ENCODE measurements around the gene LIN54. TPM values are rescaled to one million over a fixed set of nuclear protein-coding genes. Genes with fewer than 3 reads are reported as not detected.

Gene LIN54
- total RNA-seq, 1 donor from 2014 or later, result 11.1 TPM

GRCh38 chr4:82969414-82969813 is 41.2 kb downstream of the LIN54 start:
- H2AFZ ChIP-seq (ENCODE audit: low read depth, low read length), result no peak overlapping the region
- no peak overlapping the region for H3K27ac ChIP-seq (ENCODE audit: low read depth, low read length)
- DNase-seq (ENCODE audit: low read depth) (no peak), FAIRE-seq (no peak)
- no peaks in the 10 kb centered on the region for H3K27me3 ChIP-seq (ENCODE audit: insufficient read depth, low read length)
- no peaks in the 10 kb centered on the region for H3K9me3 ChIP-seq (ENCODE audit: insufficient read depth, low read depth, low read length)
- H3K4me1 Mint-ChIP-seq (ENCODE audit: low read depth, unreplicated experiment), result no peaks in the 10 kb centered on the region
- no peaks in the 10 kb centered on the region for H3K9me3 Mint-ChIP-seq (ENCODE audit: unreplicated experiment)
- no peak overlapping the region for H3K9ac ChIP-seq (ENCODE audit: low read length)
- no peaks in the 10 kb centered on the region for H4K20me1 ChIP-seq (ENCODE audit: insufficient read depth, low read length)
- H3K36me3 Mint-ChIP-seq (ENCODE audit: low read depth, unreplicated experiment), result peaks cover 7% of the 10 kb centered on the region
- H3K27ac Mint-ChIP-seq (ENCODE audit: unreplicated experiment), result no peak overlapping the region
- TF ChIP-seq CTCF (IDR thresholded peaks at IDR 0.05; ENCODE audit: insufficient read depth, low read depth, low read length) (no peak), EZH2 (IDR thresholded peaks at IDR 0.05; ENCODE audit: insufficient read depth, low read length) (no peak)
- peaks cover 5% of the 10 kb centered on the region for H3K36me3 ChIP-seq (ENCODE audit: insufficient read depth, low read length)
- H3K4me3 Mint-ChIP-seq (ENCODE audit: unreplicated experiment), result no peak overlapping the region
- no peak overlapping the region for H3K4me3 ChIP-seq (ENCODE audit: insufficient read depth, low read depth, low read length)
- no peak overlapping the region for H3K4me2 ChIP-seq (ENCODE audit: low read length)
- no peaks in the 10 kb centered on the region for H3K4me1 ChIP-seq (ENCODE audit: insufficient read depth, low read length)
- H3K27me3 Mint-ChIP-seq (ENCODE audit: low read depth, unreplicated experiment), result no peaks in the 10 kb centered on the region
- no peaks in the 10 kb centered on the region for H3K79me2 ChIP-seq (ENCODE audit: insufficient read depth, low read length)

GRCh38 chr4:82968972-82969371 is 41.7 kb downstream of the LIN54 start:
- TF ChIP-seq EZH2 (IDR thresholded peaks at IDR 0.05; ENCODE audit: insufficient read depth, low read length) (no peak), CTCF (IDR thresholded peaks at IDR 0.05; ENCODE audit: insufficient read depth, low read depth, low read length) (no peak)
- no peaks in the 10 kb centered on the region for H3K4me1 ChIP-seq (ENCODE audit: insufficient read depth, low read length)
- H3K4me2 ChIP-seq (ENCODE audit: low read length), result no peak overlapping the region
- H3K36me3 Mint-ChIP-seq (ENCODE audit: low read depth, unreplicated experiment), result peaks cover 10% of the 10 kb centered on the region
- H3K9me3 ChIP-seq (ENCODE audit: insufficient read depth, low read depth, low read length), result no peaks in the 10 kb centered on the region
- H3K4me3 Mint-ChIP-seq (ENCODE audit: unreplicated experiment), result no peak overlapping the region
- no peak overlapping the region for H2AFZ ChIP-seq (ENCODE audit: low read depth, low read length)
- H3K36me3 ChIP-seq (ENCODE audit: insufficient read depth, low read length), result peaks cover 5% of the 10 kb centered on the region
- no peak for FAIRE-seq
- no peak overlapping the region for H3K9ac ChIP-seq (ENCODE audit: low read length)
- H3K9me3 Mint-ChIP-seq (ENCODE audit: unreplicated experiment), result no peaks in the 10 kb centered on the region
- no peak overlapping the region for H3K4me3 ChIP-seq (ENCODE audit: insufficient read depth, low read depth, low read length)
- no peak overlapping the region for H3K27ac Mint-ChIP-seq (ENCODE audit: unreplicated experiment)
- H3K27ac ChIP-seq (ENCODE audit: low read depth, low read length), result no peak overlapping the region
- H3K27me3 Mint-ChIP-seq (ENCODE audit: low read depth, unreplicated experiment), result no peaks in the 10 kb centered on the region
- no peaks in the 10 kb centered on the region for H3K79me2 ChIP-seq (ENCODE audit: insufficient read depth, low read length)
- no peaks in the 10 kb centered on the region for H3K27me3 ChIP-seq (ENCODE audit: insufficient read depth, low read length)
- no peak for DNase-seq (ENCODE audit: low read depth)
- H4K20me1 ChIP-seq (ENCODE audit: insufficient read depth, low read length), result no peaks in the 10 kb centered on the region
- H3K4me1 Mint-ChIP-seq (ENCODE audit: low read depth, unreplicated experiment), result no peaks in the 10 kb centered on the region

- no peak for FAIRE-seq
- no peak overlapping the region for H2AFZ ChIP-seq (ENCODE audit: low read depth, low read length)
- H3K4me1 ChIP-seq (ENCODE audit: insufficient read depth, low read length), result no peaks in the 10 kb centered on the region
- H3K4me3 ChIP-seq (ENCODE audit: insufficient read depth, low read depth, low read length), result no peak overlapping the region
- H3K9ac ChIP-seq (ENCODE audit: low read length), result no peak overlapping the region
- TF ChIP-seq CTCF (IDR thresholded peaks at IDR 0.05; ENCODE audit: insufficient read depth, low read depth, low read length), result no peak
- no peak for TF ChIP-seq EZH2 (IDR thresholded peaks at IDR 0.05; ENCODE audit: insufficient read depth, low read length)
- no peaks in the 10 kb centered on the region for H3K9me3 ChIP-seq (ENCODE audit: insufficient read depth, low read depth, low read length)
- Mint-ChIP-seq H3K27ac (ENCODE audit: unreplicated experiment) (no peak overlapping the region), H3K36me3 (ENCODE audit: low read depth, unreplicated experiment) (peaks cover 8% of the 10 kb centered on the region), H3K9me3 (ENCODE audit: unreplicated experiment) (no peaks in the 10 kb centered on the region), H3K4me3 (ENCODE audit: unreplicated experiment) (no peak overlapping the region), H3K4me1 (ENCODE audit: low read depth, unreplicated experiment) (no peaks in the 10 kb centered on the region), H3K27me3 (ENCODE audit: low read depth, unreplicated experiment) (no peaks in the 10 kb centered on the region)
- no peaks in the 10 kb centered on the region for H3K27me3 ChIP-seq (ENCODE audit: insufficient read depth, low read length)
- no peak for DNase-seq (ENCODE audit: low read depth)
- H4K20me1 ChIP-seq (ENCODE audit: insufficient read depth, low read length), result no peaks in the 10 kb centered on the region
- no peak overlapping the region for H3K4me2 ChIP-seq (ENCODE audit: low read length)
- no peaks in the 10 kb centered on the region for H3K79me2 ChIP-seq (ENCODE audit: insufficient read depth, low read length)
- no peak overlapping the region for H3K27ac ChIP-seq (ENCODE audit: low read depth, low read length)
- peaks cover 5% of the 10 kb centered on the region for H3K36me3 ChIP-seq (ENCODE audit: insufficient read depth, low read length)
These were observed 44.9 kb downstream of the LIN54 start for GRCh38 chr4:82965763-82966162.

Measured in astrocyte (in vitro differentiated cells and primary cell).